GM19467 (cell line): ENCODE data around the gene TMEM170B.

ENCODE experiments used
- ATAC-seq: cut with Tn5 transposase; IDR thresholded peaks from one replicate; pipeline ENCODE4 v1.9.1; 2021; ENCODE audit warnings: mild to moderate bottlenecking, moderate library complexity; ENCODE audit not compliant: unreplicated experiment

Gene TMEM170B, protein sequence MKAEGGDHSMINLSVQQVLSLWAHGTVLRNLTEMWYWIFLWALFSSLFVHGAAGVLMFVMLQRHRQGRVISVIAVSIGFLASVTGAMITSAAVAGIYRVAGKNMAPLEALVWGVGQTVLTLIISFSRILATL

DNA sequence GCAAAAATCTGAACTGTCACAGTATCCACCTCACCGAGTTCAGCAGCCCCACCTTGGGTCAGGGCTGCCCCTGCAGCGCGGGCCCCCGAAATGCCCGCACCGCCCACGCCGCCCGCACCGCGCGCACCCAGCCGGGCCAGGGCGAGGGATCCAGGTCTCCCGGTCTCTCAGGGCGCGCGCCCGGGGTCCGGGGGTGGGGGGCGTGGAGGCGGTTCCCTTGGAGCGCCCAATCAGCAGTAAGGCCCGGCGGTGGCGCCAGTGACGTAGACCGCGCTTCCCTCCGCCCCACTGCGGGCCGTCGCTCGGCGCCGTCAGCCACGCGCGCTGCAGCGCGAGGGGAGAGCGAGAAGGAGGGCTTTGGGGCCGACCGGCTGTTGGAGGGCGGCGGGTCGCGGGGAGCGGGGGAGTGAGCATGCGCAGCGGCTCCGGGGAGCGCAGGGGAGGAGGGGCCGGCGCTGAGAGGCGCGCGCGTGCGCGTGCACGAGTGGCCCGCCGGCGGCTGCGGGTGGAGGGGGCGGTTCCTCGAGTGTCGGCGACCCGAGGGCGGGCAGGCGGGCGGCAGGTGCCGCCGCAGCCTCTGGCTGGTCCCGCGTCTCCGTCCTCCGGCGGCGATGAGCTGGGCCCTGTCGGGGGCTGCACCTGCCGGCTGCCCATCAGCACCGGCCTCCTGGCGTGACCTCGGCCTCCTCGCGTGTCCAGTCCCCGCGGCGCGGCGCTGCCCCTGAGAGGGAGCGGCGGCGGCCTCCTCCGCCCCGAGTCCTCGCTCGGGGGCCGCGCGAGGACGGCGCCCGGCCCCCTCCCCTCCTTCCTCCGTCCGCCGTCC, at the start of gene TMEM170B:
TMEM170B (plus strand) TSS at position 521 of the 823 bp plus-strand sequence. CDS start 529 bp downstream, outside the sequence.
- ATAC-seq, result peak; percentile 93

DNA sequence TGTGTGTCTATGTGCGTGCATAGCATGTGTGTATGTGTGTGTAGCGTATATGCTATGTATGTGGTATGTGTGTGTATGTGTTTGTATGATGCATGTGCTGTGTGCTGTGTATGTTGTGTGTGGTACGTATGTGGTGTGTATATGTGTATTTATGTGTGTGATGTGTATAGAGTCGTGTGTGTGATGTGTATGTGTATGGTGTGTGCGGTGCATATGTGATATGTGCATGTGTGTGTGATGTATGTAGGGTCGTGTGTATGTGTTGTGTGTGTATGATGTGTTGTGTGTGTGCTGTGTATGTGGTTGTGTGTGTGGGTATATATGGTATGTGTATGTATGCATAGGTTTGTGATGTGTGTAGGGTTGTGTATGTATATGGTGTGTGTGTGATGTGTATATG, 46.6 kb upstream of the TMEM170B start:
- no peak for ATAC-seq

DNA sequence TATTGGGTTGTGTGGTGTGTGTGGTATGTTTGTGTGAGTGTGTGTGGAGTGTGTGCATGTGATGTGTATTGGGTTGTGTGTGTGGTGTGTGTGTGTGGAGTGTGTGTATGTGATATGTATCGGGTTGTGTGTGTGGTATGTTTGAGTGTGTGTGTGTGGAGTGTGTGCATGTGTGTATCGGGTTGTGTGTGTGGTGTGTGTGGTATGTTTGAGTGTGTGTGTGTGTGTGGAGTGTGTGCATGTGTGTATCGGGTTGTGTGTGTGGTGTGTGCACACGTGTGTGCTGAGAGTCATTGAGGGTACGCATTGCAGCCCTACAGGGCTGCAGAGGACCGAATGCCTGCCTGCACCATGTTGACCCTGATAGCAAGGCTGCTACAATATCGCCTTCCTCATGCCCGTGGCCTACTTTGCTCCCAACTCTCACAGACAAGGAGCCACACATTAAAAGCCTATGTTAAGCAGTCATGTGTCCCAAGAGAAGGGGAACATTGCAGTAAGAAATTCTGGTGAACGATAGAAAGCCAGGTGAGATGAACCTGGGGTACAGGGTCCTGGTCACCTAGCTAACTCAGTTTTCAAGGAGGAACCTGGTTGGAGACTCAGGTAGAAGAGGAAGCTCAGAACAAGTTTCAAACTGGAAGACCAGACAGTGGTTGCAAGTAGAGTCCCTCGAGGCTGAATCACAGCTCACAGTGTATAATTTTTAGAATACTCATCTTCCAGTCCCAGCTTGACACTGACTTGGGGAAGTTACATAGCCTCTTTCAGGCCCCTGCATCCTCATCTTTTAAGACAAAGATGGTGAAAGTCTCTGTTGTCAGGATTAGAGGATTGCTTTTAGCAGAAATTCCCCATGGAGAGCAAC, 45.7 kb upstream of the TMEM170B start:
- ATAC-seq, result no peak

DNA sequence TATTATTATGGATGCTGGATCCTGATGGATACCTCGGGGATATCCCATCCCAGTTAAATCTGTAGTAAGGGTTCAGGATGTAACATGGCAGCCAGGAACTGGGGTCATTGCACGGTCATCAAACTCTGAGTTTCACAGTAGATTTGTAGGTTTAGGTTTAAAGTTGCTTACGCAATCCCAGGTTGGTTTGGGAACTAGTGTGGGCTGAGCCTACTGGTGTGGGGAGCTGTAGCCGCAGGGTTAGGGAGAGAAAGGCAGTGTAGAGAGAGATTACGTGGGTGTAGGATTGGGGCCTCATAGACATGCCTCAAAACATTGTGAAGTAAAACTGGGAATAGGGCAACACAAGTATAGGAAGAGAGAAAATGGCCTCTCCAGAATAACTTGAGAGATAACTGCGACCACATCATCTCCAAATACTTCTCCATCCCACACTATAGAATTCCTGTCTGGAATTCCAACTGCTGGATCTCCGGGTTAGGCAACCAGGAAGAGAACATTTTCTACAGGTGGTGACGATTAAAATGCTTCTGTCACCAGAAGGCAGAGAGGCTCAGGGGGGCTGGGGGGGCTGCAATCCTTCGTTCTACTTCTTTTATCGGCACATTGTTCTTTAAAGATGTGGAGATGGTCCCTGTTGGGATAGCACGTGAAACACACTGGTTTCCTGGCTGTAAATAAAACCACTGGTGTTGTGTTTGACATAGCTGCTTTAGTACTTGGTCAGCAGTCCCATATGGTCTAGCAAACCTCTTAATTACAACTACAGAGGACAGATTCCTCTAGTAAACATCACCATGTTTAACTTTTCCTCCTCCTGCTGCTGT, 44.9 kb upstream of the TMEM170B start:
- ATAC-seq, result no peak

DNA sequence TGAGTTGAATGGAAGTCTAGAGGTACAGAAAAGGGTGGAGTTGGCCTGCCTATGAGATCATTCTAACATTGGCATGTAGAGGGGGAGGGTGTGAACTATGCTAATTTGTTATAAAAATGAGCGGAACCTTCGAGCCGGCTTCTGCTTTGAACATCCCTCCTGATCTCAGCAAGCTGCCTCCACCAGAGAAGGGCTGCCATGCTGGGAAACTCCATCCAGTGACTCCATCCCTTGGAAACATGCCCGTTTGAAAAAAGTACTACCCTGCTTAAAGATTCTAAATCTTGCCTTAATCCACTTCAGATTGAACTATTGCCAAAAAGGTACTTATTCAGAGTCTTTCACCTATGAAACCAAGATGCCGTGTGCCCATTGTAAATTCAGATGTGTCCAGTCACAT, 43.6 kb upstream of the TMEM170B start:
- ATAC-seq, result no peak

DNA sequence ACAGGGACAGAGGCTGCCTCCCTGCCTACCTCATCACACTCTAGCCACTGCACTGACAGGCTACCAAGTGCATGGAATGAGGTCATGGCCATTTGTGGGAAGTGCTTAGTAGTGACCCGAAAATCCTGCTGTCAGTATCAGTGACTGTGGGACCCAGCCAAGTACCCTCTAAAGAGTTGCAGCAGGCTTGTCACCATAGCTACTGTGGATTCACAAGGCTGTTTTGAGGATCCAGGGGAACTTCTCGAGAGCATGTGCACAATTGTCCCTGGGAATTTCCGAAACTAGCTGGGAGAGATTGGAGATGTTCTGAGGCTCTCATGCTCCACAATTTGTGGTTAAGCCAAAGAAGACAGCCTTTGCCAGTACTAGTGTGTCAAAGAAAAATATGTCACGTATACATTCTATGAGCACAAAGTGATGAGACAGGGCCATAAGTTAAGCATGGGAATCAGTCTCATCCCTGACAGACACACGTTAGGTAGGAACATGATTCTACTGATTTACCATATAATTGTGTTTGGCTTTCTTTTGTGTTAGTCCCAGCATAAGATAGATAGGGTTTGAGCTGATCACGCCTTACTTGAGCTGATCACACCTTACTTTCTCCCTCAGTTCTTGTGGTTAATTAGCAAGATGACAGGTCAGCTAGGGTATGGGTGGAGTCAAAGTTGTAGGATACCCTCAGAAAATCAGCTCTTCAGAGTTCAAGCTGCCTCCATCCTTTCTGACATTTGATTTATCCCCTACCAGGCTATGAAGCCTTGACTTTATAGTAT, 42.6 kb upstream of the TMEM170B start:
- no peak for ATAC-seq

DNA sequence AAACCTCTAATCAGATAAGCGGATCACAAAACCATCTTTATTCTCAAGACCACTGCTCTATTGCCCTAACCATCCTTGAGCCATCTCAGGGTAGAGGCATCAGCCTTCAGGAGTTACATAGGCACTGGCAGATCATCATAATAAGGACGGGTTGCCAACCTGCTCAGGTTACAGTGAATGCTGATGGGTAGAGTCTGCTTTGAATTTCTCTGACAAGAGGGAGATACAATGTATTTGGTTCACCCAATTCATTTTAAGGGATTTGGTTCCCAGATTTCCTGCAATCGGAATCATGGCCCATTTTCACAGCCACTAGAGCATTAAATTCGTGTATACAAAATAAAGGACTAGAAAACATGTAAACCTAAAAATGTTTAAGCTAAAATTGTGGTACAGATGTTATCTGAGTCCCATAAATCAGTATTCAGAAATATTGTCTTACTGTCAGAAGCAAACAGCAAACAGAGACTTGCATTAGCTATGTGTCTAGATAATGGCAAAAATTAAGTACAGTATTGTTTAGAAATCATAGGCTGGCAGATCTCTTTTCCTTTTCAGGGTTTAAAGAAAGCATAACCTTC, 41.9 kb upstream of the TMEM170B start:
- ATAC-seq, result no peak

DNA sequence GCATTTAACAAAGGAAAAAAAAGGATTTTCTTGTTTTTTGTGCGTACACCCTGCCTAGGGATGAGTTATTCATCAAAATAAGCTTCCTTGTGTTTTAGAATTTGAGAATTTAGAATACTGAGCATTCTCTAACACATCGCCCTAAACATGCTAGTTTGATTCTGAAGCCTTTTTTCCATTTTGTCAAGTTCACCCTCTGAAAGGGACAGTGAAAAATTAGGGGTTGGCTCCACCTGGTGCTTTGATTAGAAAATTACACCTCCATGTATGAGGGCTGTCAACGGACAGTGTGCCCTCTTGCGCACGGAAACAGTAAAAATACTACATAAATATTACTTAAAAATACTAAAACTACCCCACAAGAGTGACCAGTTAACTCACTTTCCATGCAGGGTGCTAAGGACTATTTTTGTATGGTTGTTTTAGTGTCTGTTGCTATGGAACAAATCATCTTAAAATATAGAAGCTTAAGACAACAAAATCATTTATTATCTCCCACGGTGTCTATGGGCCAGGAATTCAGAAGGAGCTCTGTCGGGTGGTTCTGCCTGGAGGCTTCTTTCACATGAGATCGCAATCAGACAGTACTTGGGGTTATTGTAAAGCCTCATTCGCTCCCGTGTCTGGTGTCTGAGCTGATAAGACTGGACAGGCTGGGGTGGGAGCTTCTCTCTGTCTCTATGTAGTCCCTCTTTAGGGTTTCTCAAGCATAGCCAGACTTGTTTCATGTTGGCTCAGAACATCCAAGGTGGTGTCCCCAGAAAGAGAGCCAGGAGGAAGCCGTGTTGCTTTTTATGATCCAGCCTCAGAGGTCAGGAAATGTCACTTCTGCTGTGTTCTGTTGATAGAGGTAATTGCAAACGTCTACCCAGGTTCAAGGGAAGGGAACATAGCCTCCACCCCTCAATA, 41.1 kb upstream of the TMEM170B start:
- ATAC-seq, result peak; percentile 51

DNA sequence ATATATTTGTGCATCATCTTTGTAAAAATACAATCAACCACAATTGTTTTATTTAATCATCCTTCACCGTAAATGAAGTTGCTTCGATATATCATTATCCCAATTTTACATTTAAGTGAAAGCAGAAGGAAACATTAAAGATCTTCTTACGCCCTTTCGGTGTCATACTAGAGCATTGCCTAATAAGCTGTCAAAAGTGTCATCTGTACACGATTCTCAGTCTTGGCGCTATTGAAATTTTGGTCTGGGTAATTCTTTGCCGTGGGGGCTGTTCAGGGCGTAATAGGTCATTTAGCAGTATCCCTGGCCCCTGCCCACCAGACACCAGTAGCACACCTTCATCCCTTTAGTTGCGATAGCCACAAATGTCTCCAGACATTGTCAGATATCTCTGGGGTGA, 40.4 kb upstream of the TMEM170B start:
- no peak for ATAC-seq

DNA sequence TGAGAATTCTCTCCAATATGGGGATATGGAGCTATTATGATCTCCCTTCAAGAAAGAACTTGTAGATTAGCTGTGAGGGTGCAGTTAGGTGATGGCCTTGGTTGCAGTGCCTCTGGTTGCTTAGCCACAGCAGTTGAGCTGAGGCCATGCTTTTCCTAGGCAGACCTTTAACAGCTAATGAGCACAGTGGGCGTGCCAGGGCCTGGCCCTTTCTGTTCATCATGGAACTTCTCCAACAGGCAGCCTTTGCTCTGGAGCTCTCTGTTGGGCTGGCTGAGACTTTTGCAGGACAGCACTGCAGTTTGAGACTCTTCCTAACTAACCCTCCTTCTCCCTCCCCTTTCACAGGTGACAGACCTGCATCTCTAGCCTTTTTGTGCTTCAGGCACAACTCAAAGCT, 39.7 kb upstream of the TMEM170B start:
- ATAC-seq, result no peak

DNA sequence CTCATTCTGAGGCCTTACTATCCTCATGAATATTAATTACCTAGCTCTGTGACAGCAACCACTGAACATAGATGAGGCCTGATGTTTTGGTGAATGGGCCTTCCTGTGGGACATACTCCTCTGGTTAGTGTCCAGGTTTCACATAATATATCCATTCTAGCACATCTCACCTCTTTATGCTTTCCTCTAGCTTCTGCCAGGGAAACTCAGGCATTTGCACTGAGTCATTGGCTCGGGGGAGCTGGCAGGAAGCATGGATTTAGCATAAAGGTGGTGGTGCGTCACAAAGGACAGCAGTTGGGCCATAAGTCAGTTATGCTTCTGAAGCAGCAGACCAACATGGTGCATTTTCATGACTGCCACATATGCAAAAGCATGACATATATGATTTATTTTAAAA, 37.5 kb upstream of the TMEM170B start:
- no peak for ATAC-seq

DNA sequence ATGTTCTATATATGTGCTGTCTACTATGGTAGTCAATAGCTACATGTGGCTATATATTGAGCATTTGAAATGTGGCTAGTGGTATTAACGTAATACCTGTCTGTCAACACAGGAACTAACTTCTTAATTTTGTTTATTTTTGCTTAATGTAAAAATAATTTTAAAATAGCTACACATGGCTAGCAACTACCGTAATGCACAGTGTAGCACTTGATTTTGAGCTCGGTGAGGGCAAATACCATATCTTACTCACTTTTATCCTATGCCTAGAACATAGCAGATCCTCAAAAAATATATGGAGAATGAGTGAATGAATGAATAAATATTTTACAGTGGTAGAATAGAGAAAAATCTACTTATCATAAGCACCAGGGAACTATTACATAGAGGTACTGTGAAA, 28.1 kb upstream of the TMEM170B start:
- no peak for ATAC-seq

DNA sequence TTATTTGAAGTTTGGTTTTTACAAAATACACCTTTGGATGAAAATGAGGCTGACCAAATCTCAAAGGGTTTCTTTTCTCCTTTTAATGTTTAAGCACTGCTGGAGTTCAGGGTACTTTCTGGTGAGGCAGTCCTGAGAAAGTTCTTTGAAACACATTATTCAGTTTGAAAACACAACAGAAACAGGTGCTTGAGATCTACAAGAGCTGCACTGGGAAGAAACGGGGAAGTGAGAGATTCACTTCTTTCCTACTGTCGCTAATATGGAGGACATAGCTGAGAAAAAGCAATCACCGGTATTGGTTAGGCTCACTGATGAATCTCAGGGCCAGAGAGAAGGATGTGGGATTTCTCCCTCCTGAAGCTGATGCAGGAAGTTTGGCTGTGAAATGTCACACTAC, 22.9 kb upstream of the TMEM170B start:
- ATAC-seq, result peak; percentile 52

DNA sequence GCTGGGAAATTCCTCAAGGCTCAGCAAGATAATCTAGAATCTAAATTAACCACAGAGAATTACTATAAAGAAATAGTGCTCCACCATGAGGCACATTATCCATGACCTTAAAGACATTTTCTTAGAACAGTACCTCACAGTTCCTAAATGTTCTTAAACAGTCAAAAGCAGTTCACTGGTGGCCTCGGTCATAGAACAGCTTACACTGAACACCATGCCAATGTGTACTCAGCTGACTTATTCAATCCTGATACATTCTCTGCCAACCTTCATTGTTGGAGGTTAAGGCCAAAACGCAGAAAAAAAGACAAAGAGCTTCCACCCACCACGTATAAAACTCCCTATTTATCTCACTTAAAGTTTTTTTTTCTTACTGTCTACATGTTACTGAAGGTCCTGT, 21.8 kb upstream of the TMEM170B start:
- ATAC-seq, result no peak

DNA sequence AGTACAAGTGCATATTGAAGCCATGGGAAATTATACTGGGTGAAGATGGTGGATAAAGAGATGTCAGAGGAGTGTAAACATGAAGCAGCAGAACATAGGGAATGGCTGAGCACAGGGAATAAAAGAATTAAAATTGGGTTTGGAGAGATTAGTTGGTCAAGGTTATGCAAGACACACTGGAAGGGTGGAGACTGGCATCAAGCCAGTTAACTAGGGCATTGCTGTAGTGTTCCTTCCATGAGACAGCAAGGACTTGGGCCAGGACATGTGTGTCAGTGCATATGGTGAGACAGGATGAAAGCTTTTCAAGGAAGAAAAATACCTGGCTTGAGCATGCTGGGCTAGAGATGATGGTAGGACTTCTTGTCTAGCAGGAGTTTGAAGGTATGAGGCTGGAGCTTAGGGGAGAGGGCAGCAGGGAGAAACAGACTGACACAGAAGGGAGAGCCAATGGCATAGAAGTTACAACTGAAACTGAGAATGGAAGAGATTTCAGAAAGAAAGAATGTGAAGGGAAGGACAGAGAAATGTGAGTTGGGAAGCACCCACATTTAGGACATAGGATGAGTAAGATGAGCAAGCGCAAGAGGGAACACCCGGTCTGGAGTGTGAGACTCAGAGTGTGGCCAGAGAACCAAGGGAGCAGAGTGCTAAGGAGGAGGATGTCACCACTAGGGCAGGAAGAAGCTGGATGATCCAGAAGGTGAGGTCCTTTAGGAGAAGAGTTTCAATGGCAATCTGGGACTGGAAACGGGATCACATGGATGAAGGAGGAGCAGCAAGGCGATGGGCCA, 14.5 kb upstream of the TMEM170B start:
- ATAC-seq, result no peak

DNA sequence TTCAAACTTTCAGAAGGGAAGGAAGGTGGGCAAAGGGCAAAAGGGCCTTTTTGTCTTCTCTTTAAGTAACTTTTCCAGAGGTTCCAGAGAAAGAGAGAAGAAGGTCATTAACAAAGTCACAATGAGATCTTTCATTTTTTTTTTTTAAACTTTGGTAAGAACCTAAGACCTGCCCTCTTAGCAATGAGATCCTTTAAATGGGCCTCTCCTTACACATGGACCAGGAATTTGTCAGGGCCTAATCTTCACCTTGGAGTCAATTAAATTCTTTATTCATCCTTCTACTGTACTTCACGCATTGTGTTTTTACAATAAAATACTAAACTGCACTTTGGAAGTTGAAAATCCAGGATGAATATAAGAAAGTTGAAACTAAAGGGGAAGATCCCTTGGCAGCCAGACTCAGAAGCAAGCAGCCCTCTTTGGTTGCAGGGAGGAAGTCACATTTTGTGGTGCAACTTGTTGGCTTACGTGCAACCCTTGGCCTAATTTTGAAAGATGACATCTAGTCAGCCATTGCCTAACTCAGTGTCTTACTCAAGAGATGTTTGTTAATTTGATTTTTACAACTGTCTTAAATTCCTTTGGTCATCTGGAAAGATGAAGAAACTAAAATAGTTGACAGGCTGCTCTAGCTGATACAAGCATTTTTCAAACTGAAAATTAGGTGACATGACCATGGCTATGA, 11.9 kb upstream of the TMEM170B start:
- no peak for ATAC-seq

DNA sequence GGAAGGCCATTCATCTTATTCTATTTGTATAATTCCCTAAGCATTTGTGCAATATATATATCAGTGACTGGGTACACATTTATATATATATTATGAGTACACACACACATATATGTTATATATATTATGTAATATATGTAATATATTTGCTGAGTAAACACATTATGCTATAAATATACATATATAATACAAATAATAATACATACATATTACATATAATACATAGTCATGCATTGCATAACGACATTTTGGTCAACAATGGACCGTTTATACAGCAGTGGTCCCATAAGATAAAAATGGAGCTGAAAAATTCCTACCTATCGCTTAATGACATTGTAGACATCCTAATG, 11.4 kb upstream of the TMEM170B start:
- ATAC-seq, result no peak
